HG02798 (cell line): ENCODE results near the gene KDM4D.
"Not testable (repeated sequence)": the region's sequence is repeated elsewhere in the genome, so short reads cannot be mapped to it uniquely, and the experiment has no call there.

Source experiments
- ATAC-seq: cut with Tn5 transposase; IDR thresholded peaks from one replicate; pipeline ENCODE4 v1.9.1; 2021; ENCODE audit warnings: mild to moderate bottlenecking; ENCODE audit not compliant: unreplicated experiment, poor library complexity

Gene KDM4D

DNA sequence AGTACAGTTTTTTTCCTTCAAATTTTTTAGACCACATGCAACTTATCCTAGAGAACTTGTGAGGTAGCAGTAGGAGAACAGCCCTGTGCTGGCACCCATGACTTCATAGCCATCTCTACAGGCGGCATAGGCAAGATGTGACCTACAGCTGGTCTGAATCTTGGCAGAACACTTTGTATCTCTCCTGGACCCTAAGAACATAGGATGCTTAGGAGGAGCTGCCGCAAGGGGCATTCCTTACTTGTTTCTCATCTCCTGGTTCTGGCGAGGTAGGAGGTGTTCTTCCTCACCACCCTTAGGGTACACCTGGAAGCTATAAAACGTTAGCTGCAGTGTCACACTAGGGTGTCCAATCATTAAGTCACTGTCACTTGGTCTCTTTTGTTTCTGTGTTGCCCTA is 16.5 kb upstream of the KDM4D start:
- no peak for ATAC-seq

DNA sequence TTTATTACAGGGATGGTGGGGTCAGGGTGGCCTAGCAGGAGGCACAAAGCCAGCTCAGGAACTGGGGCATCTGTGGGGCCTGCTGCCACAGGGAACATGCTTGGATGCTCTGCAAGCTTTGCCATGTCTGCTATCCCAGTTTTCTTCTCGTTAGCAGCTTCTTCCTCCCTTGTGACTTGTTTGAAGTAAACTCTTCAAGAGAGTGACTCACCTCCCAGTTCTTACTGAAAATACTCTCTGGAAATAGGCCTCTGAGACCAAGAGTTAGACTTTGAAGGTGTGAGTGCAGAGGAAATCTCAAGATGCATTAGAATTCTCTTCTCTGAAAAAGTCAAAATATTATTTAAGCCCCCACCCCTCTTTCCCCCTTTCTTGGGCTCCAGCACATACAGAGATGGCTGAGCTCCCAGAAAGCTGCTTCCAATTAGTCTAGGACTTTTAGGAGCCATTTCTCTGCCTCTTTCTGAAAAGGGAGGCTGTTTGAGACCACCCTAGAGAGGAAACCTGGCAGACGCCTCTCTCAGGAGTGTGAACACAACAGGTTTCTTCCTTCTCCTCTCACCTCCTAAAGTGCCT is 15.3 kb upstream of the KDM4D start:
- ATAC-seq, result no peak

DNA sequence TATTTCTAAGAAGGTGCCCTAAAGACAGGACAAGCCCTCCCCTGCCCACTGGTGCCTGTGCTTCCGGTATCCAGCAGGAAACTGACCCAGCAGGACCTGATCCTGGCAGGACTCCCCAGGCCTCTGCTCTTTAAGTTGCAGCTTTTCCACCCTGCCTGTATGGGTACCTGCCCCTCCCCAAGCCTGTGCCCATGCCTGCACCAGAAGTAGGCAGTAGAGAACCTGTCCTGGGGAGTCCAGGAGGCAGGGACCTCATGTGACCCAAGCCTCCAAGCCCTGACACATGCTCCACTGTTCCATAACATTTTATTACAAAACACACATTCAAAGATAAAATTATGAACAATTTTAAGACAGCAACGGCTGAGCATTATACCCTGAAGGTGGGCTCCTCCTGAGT is 14.3 kb upstream of the KDM4D start:
- no peak for ATAC-seq

DNA sequence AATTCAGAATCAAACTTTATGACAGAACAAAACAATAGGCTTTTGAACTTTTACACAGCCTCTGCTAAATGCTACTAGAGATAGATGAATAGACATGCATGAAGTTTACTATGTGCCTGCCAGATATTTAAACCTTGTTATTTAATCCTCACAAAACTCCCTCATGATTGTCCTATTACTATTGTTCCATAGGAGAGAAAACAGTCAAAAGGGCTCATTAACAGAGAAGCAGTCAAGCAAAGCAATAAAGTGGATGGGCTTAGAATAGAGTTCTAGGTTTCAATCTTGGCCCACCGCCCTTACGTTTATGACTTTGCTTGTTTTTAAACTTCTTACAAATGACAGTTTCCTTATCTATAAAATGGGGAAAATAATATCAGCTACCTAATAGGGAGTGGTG is 13.0 kb upstream of the KDM4D start:
- no peak for ATAC-seq

DNA sequence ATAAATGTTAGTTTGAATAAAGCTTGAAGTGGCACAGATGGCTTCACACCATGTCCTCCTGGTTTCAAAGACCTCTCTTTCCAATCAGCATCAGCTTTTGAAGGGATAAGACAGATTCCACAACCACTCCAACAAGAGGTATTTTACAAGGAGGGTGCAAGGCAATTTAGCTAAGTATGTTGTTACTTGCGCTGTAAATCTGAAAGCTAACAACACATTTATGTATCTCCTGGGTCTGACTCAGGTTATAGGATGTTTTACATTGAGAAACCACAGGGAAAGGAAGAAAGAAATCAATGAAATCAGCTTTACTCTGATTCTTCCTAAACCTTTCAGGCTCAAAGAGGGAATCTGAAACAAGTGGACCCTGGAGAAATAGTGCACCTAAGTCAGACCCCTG is 12.3 kb upstream of the KDM4D start:
- ATAC-seq, result no peak

DNA sequence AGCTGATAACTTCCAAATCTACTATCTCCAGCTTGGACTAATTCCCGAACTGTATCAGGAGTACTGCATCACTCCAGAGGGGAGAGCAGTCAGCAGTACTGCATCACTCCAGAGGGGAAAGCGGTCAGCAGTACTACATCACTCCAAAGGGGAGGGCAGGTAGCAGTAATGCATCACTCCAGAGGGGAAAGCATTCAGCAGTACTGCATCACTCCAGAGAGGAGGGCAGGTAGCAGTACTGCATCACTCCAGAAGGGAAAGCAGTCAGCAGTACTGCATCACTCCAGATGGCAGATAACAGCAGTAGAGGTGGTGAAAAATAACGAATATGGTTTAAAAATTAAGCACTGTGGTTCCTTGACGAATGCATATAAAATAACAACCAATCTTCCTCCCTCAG is 8.6 kb upstream of the KDM4D start:
- no peak for ATAC-seq

DNA sequence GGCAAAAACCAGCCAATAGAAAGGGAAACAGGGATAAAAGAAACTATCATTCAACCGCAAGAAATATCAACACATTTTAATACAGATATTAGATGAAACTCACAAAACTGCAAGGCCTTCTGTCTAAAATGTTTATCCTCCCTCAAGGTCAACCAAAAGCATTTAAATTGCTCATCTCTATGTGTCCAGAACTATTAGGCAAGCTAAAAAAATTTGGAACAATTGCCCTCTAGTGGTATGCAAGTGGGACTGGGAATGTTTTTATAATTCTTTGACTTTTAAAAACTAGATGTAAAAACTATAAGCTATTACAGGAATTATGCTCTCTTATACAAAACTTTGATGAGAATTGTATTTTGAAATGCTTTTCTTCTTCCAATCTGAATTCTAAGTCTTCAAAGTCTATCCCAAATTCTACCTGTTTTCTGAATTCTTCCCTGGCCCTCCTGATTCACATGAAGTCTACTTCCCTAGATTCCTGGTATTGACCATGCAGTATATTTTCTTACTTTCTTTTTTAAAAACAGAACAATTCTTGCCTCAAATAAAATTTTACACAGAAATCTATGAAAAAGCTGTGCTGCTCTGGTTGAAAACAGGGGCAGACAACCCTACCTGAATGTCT is 5.1 kb upstream of the KDM4D start:
- ATAC-seq, result no peak

DNA sequence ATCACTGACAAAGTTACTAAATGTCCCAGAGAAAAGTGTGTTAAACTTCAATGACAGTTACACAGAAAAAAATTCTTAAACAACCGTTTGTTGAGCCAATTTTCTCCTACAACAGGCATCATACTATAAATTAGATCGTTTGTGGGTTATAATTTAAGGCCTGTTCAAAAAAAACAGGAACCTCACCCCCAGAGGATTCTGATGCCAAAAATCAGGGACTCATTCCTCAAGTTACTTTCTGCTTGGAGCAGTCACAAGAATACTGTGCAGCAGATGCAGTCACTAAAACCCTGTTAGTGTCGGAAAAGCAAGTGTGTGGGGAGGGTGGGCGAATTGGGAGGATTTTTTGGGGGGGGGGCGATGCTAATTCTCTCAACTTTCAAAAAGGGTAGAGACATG is 810 bp upstream of the KDM4D start:
- no peak for ATAC-seq

DNA sequence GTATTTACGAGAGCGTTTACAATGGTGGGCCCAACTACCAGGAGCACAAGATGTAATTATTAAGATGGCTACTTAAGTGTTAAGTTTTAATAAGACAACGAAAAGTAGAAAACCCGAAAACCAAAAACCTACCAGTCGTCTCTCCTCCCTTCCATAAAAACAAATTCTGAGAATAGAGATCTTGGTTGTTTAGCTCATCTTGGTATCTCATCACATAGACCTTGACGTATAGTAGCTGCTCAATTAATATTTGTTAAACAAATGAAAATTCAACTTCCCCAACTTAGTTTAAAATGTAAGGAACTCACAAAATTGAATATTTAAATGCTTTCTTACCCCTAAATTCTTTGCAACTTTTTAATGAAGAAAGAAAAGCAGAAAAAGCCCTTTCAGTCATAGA is 669 bp downstream of the KDM4D start:
- no peak for ATAC-seq

DNA sequence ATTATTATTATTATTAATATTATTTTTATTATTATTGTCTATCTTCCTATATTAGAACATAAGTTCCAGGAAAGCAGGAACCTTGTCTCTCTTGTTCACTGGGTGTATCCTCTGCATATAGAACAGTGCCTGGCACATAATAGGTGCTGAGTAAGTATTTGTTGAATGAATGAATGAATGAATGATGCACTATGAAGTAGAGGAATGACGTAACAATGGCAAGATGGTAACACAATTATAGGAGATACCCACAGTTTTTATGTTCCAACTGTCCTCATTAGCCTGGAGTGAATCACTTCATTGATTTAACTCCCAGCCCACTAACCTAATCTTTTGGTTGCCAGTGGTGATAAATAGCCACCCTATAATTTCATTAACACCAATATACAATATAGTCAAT is 2.1 kb downstream of the KDM4D start:
- ATAC-seq, result no peak

DNA sequence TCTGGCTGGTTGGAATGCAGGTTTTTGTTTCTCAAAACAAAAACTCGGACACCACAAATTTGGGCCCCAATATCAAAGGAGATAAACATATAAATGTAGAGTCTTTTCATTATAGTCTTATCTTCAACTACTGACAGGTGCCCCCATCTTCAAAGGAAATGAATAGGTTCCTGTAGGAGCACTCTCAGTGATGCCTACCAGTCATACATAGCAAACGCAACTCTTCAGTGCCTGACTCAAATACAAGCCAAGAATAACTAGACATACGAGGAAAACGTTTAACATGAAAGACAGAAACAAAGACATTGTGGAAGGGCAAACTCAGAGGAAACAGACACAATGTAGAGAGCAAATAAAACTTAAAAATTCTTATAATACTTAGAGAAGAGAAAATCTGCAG is 13.9 kb downstream of the KDM4D start:
- ATAC-seq, result no peak

DNA sequence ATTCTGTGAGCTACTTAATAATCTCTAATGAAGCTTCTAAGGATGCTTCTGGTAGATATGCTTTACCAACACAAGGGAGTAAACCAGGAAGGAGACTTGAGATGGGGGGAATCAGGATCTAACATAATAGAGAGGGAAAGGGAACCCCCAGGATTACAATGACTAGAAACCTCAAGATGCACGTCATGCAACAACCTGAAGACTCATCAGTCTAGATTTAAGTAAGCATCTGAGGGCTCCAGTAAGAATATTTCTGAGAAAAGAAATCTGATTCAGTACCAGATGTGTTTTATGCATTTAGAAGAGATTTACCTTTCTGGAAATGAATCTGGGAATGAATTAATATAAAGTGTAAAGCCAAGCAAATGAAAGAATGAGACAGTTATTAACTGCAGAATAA is 15.2 kb downstream of the KDM4D start:
- ATAC-seq, result no peak

DNA sequence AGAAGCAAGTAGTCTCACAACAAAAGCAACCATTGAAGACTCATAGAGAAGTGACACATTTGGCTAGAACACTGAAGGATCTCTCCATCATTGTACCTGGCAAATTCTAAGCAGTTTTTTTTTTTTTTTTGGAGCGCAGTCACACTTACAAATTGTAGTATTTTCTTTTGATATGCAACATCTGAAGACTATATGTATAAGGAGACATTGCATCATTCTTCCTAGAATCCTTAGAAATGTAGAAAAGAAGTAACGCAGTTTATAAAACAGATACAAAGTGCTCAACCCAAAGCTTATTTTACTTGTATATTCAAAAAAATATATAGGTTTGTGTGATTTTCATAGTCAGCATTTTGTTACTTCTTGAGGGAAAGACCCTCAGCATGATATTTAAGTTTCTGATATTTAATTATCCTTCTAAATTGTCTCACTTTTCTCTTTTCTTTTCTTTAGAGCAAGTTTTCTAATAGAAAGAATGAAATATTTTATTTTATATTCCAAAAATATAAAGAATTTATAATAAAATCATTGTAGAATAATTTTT is 20.0 kb downstream of the KDM4D start:
- no peak for ATAC-seq

DNA sequence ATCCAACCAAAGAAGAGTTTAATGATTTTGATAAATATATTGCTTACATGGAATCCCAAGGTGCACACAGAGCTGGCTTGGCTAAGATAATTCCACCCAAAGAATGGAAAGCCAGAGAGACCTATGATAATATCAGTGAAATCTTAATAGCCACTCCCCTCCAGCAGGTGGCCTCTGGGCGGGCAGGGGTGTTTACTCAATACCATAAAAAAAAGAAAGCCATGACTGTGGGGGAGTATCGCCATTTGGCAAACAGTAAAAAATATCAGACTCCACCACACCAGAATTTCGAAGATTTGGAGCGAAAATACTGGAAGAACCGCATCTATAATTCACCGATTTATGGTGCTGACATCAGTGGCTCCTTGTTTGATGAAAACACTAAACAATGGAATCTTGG is 23.9 kb downstream of the KDM4D start:
- ATAC-seq, result no peak

DNA sequence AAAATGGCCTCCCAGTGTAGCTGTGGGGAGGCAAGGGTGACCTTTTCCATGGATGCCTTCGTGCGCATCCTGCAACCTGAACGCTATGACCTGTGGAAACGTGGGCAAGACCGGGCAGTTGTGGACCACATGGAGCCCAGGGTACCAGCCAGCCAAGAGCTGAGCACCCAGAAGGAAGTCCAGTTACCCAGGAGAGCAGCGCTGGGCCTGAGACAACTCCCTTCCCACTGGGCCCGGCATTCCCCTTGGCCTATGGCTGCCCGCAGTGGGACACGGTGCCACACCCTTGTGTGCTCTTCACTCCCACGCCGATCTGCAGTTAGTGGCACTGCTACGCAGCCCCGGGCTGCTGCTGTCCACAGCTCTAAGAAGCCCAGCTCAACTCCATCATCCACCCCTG is 24.8 kb downstream of the KDM4D start:
- ATAC-seq, result no peak

DNA sequence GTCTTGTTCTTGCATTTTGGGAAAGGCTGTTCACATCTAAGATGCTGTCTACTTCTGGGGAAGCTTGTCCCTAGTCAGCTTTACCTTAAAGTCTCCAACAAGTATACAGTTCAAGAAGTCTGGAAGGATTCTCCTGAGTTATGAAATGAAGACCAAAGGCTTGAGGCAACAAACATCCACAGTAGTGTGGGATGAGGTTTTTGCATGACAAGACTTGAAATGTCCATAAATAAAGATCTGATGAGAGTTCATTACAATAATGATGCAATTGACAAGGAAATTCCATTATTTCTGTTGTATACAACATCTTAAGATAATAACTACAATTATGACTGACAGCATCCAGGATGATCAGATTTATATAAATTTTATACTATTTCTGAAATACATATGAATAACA is 30.2 kb downstream of the KDM4D start:
- ATAC-seq, result no peak

DNA sequence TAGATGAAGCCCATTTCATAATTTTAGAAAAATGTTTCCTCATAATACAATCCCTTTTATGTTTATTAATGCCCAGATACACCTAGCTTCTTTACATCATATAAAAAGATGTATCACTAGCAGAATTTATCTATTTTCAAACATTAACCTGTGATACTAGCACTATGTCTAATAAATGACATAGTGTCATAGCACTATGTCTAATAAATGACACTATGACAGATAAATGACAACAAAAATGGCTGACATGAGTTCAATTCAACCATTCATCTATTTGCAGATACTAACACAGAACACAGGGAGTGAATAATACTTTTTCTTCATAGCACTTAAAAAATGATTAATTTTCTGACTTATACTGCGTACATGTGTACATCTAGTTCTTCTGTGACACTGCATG is 32.1 kb downstream of the KDM4D start:
- no peak for ATAC-seq

DNA sequence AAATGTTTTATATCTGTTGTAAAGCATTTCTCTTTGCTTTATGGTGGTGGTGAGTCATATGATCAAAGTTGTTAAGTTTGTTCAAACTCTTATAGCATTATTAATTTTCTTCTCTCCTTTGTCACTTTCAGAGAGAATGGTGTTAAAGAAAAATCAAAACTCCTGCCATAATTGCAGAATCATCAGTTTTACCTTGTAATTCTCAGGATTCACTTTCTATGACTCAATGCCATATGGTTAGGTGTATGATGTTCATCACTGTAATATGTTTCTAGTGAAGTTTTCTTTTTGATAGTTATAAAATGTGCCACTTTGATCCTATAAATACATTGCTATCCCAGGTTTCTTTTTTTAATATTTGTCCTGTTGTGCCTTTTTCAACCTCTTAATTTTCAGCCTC is 37.9 kb downstream of the KDM4D start:
- no peak for ATAC-seq

DNA sequence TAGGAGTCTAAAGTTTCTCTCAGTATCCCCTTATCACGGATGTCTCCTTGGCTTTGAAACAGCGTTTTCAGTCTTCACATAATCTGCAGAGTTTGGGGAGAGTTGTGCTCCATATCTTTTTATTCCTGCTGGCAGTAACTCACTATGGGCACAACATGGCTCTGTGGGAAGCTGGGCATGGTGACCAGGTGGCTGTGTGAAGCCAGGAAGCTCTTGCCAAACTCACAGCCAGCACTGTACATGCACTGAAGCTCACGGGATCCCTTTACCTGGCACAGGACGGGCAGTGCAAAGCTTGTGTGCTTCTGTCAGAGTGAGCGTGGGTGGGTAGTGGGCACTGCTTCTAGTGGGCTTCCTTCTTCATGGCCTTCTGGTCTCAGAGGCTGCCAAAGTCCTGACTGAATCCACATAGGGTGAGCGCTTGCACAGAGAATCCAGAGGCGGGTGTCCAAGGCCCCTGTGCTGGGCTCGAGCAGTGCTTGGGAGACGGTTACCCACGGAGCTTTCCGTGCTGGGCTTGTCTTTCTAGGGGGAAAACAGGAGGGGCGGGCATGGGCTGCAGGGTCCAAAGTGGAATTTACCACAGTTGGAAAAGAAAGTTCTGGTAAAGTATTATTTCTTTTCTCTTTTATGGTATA is 40.8 kb downstream of the KDM4D start:
- ATAC-seq, result no peak

DNA sequence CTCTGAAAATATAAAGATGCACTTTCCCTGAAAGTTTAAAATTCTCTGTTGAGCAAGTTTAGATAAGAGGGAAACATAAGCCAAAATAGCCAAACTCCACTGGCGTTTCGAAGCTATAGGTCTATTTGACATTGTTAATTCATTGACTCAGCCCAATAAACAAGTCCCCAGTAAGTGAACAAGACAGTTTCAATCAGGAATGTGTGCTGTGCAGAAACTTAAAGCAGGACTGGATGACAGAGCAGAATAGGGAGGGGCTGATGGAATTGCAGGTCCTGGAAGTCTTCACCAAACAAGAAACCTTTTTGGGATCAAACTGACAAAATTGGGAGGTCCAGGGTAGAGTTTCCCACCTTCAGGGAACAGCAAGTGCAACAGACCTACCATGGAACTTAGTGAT is 42.6 kb downstream of the KDM4D start:
- no peak for ATAC-seq

DNA sequence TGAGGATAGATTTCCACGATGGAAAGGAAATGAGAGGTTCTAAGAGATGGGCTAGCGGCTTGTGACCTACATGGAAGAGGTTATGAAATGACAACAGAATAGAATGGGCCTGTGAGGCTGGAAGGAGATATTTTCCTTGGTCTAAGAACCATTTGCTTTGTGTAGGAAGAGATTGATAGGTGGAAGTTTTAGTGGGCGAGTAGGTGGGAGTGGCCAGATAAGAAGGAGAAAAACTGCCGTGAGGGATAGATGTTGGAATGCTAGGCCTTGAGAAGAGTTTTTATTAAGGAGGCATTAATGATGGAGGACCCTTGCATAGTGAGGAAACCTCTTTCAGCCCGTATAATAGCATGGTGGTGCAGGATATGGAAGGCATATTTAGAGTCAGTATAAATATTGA is 48.0 kb downstream of the KDM4D start:
- ATAC-seq, result not testable (repeated sequence)

DNA sequence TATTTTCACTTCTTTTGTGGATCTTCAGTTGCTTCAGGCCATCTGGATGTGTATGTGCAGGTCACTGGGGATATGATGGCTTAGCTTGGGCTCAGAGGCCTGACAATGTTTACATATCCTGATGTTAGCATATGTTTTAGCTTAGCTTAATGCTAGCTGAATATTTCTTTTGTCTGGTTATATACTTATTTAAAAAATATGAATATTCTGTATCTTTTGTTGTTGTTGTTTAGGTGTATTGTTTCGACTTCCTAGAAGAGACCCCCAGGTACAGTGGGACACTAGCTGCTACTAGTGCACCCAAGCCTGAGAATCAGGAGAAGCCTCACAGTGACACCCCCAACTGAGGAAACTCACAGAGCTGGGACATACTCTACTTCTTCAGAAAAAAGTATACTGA is 51.4 kb downstream of the KDM4D start, which contains the start of gene KDM4E:
KDM4E (plus strand) TSS at position 301 of the 400 bp plus-strand sequence. CDS start 300 bp downstream, outside the sequence.
- ATAC-seq, result no peak
